Fibroblast of mammary gland (primary cell): ENCODE results near the gene GSKIP.

Experiments used
- DNase-seq: peaks from one replicate; pipeline ENCODE4 v3.0.0-alpha.2; 2010; ENCODE audit warnings: low read depth
- H3K4me3 ChIP-seq: 2 replicates; pipeline ENCODE4 v1.5.1; 2011; ENCODE audit warnings: low read depth, mild to moderate bottlenecking, low read length, moderate library complexity; ENCODE audit not compliant: control insufficient read depth
- CTCF ChIP-seq: conservative IDR thresholded peaks from 2 replicates; pipeline ENCODE4 v1.5.1; 2011; ENCODE audit warnings: low read depth, low read length, inconsistent platforms; ENCODE audit not compliant: control insufficient read depth, insufficient read depth

Gene GSKIP

GRCh38 chr14:96370528-96370927 lies 7.2 kb downstream of the GSKIP start:
- DNase-seq: no peak
- no peak for TF ChIP-seq CTCF
- no peak overlapping the region for H3K4me3 ChIP-seq

GRCh38 chr14:96373538-96373937 lies 10.2 kb downstream of the GSKIP start:
- DNase-seq: no peak
- TF ChIP-seq CTCF: no peak
- no peak overlapping the region for H3K4me3 ChIP-seq

DNA sequence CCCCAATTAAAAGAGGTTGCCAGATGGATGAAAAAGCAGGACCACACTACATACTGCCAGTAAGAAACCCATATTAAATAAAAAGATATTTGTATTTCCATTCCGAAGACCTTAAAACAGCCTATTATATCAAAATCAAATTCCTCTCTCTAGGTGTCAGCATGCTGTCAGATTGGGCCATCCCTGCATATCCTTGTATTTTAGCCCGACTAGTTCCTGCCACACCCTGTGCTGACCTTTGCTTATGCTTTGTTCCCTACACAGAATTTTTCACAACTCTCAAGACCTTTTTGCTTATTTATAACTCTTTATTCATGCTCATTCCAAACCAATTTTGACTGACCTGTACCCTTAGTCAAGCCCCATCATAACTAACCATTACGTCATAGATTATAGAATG lies 12.8 kb downstream of the GSKIP start:
- no peak for TF ChIP-seq CTCF

DNA sequence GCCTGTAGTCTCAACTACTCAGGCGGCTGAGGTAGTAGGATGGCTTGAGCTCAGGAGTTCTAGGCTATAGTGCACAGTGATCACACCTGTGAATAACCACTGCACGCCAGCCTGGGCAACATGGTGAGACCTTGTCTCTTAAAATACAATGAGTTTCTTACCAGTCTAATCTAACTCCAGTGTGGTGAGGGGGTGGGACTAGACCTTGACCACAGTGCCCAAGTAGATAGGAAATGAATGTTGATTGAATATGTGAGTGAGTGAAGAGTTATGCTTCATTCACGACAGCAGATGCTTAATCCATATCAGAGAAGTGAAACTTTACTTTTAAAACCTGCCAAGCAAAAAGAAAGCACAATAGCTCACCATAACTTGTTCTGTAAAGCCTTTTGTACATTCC lies 17.4 kb downstream of the GSKIP start:
- no peak overlapping the region for H3K4me3 ChIP-seq
- no peak for DNase-seq
- TF ChIP-seq CTCF: no peak

More for the DNA sequence above, 12.8 kb downstream of the GSKIP start:
- DNase-seq: no peak
- no peak overlapping the region for H3K4me3 ChIP-seq

- no peak for TF ChIP-seq CTCF
- no peak overlapping the region for H3K4me3 ChIP-seq
- peak; percentile 41 for DNase-seq
Measured at GRCh38 chr14:96383445-96383844, 20.1 kb downstream of the GSKIP start.

GRCh38 chr14:96384053-96384452 lies 20.7 kb downstream of the GSKIP start:
- H3K4me3 ChIP-seq: no peak overlapping the region
- DNase-seq: no peak
- TF ChIP-seq CTCF: no peak

- no peak overlapping the region for H3K4me3 ChIP-seq
- no peak for TF ChIP-seq CTCF
- no peak for DNase-seq
Measured at GRCh38 chr14:96384740-96385139, 21.4 kb downstream of the GSKIP start.
